Femur (tissue), 1 donor: ENCODE measurements around the gene PPFIA1.
A peak's percentile ranks its signal among the peaks of the same experiment; 100 is the strongest.
"Not testable (repeated sequence)": the region's sequence is repeated elsewhere in the genome, so short reads cannot be mapped to it uniquely, and the experiment has no call there.

ENCODE experiments used
- DNase-seq: peaks from one replicate; pipeline ENCODE4 v3.0.0-alpha.2; 2017

PPFIA1 gene

DNA sequence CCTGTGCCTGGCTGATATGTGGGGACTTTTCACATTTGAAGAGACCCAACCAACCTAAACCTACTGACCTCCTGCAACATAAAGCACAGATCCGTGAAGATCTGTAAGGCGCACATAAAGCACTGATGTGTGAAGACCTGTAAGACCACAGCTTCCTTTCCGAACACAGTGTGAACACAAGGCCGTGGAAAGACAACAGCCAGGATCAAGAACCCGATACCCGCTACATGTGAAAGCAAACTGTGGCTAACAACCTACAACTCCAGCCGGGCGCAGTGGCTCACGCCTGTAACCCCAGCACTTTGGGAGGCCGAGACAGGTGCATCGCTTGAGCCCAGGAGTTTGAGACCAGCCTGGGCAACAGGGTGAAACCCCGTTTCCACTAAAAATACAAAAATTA lies 17.6 kb upstream of the PPFIA1 start:
- no peak for DNase-seq

DNA sequence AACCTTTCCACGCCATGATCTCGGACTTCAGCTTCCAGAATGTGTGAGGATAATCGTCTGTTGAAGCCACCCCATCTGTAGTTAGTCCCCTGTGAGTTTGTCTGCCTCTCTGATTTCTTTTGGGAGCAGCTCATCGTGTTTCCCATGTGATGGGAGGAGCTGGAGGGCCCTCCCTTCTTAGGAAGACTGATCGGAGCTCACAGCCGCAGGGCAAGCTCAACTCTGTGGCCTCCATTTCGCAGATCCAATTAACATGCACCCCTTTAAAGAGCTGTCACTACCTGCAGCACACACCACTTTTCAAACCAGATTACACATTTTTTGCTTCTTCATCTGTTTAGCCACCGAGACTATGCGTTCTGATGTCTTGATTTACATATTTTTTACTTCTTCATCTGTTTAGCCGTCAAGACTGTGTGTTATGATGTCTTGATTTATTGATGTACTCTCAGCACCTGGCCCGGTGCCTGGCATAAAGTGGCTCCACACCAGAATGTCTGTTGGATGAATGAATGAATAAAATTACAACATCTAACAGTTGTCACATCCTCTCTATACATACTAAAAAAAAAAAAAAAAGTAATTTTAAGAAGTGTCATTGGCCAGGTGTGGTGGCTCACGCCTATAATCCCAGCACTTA lies 14.9 kb upstream of the PPFIA1 start:
- DNase-seq: no peak

DNA sequence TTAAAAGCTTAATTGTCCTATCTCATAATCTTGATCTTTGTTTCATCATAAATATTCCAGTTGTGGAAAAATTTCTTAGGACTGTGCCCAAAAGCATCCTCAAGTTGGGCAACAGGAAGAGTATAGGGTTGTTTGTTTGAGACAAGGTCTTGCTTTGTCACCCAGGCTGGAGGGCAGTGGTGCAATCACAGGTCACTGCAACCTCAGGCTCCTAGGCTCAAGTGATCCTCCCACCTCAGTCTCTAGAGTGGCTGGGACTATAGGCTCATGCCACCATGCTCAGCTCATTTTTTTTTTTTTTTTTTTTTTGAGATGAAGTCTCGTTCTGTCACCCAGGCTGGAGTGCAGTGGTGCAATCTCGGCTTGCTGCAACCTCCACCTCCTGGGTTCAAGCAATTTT lies 11.4 kb upstream of the PPFIA1 start:
- DNase-seq: not testable (repeated sequence)

DNA sequence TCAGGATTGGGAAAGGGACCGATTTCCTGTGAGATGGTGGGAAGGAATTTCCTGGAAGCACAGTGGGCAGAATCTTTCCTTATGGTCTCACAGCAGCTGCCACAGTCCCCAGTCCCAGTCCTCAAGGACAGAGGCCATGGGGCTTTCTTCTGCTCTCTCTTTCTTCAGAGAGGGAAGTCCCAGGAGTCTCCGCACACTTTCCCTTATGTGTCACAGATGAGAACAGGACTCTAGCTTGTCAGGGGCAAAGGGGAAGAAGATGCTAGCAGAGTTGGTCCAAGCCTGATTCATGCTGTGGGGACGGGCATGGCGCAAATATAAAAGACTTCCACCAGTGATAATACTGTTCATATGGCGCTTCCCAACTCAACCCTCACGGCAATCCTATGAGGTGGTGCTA lies 7.5 kb upstream of the PPFIA1 start:
- no peak for DNase-seq

DNA sequence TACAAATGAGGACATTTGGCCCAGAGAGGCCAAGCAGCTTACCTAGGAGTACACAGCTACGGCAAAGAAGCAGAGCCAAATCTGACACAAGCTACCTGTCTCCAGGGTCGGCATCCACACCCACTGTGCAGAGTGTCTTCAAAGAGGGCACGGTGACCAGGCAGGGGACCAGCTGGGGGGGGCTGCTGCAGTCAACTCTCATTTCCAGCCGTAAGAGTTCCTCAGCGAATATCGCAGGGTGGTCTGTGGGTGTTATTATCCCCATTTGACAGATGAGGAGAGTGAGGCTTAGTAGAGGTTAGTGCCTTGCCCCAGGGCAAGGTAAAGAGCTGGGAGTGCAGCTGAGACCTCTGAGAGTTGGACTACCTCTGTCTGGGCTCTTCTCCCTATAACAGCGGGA lies 7.1 kb upstream of the PPFIA1 start:
- DNase-seq: no peak

DNA sequence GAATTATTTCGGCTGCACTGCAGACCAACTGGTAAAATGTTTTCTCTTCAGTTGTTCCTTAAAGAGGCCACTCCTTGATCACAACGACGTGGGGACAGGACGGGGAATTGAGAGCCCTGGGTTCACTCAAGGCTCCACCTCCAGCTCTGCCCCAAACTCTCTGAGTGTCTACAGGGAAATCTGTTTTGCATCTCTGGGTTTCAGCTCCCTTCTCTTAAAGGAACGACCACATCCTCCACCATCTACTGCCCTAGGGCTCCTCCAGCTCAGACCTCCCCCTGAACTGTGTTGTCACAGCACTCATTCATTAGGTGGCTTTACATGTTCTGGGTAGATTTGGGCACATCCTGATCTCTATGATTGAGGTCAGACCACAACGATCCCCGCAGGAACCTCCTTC lies 5.1 kb upstream of the PPFIA1 start:
- DNase-seq: no peak

DNA sequence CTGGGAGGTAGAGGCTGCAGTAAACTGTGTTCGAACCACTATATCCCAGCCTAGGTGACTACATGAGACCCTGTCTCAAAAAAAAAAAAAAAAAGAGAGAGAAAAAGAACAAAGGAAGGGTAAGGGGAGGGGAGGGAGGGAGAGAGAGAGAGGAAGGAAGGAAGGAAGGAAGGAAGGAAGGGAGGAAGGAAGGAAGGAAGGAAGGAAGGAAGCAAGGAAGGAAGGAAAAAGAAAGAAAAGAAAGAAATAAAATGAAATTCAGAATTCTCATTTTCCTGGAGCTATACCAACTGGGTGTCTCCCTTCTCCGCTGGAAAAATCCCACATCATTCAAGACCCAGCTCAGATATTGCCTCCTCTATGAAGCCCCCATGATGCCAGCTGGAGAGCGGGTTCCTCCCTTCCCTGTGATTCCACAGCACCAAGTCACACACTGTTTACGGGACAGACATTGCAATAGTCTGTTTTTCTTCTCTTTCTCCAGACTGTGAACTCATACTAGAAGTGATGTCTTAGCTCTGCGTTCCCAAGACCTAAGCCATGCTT lies 3.0 kb upstream of the PPFIA1 start:
- no peak for DNase-seq

DNA sequence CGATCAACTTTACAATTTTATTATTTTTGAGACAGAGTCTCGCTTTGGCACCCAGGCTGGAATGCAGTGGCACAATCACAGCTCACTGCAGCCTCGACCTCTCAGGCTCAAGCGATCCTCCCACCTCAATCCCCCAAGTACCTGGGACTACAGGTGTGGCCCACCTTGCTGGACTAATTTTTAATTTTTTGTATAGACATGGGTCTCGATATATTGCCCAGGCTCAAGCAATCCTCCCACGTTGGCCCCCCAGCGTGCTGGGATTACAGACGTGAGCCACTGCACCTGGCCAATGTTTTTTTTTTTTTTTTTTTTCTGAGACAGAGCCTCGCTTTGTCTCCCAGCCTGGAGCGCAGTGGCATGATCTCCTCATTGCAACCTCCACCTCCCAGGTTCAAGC lies 2.0 kb upstream of the PPFIA1 start:
- no peak for DNase-seq

DNA sequence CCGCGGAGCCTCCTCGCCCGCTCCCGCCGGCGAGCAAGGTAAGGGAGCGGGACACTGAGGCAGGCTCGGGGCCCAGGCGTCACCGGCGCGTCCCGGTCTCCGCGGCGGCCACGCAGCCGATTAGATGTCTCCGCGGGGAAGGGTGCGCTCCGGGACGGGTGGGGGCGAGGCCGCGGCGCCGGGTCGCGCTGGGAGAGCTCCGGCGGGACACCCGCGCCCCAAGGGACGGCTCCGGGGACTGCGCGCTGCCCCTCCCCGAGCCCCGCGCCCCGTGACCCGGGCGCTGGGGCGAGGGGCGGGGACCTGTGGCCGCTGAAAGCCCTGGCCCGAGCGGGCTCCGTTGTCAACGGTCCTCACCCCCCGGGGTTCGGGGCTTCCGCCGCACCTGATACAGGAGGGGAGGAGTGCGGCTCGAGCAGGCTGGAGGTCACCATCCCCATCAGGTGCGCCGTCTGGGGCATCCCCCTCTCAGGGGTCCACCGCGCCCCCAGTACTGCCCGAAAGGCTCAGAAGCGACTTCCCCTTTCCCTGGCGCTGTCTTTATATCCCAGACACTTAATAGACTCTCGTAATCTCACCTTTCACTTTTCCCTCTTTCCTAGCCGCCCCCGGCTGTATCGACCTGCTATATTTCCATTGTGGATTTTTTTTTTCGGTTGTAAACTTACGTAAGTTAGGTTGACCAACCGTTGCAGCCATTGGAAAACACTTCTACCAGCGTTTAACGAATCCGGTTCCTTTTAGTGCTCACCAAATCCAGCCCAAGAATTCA lies 573 bp downstream of the PPFIA1 start:
- DNase-seq: peak; percentile 36

DNA sequence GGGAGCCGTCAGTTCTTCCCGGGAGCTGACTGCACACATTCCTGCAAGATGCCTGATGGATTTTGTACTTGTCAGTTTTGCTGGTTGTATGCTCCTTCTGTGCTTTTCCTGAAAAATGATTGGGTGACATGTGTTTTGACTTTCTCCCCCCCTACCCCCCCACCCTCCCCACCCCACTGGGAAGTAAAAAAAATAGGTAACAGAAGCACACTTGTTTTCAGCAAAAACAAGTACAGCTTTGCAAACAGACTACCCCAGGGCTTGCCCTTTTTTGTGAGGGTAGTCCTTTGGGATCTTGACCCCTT lies 1.1 kb downstream of the PPFIA1 start:
- no peak for DNase-seq

DNA sequence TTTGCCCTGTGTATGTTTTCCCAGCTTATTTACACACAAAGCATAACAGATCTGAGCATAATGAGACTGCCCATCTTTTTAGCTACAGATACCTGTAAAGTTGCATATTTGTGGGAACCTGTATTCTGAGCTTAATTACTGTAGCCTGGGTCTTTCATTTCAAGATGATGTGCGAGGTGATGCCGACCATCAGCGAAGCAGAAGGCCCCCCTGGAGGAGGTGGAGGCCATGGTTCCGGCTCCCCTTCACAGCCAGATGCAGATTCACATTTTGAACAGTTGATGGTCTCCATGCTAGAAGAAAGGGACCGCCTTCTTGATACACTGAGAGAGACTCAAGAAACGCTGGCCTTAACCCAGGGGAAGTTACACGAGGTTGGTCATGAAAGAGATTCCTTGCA lies 1.5 kb downstream of the PPFIA1 start:
- no peak for DNase-seq

DNA sequence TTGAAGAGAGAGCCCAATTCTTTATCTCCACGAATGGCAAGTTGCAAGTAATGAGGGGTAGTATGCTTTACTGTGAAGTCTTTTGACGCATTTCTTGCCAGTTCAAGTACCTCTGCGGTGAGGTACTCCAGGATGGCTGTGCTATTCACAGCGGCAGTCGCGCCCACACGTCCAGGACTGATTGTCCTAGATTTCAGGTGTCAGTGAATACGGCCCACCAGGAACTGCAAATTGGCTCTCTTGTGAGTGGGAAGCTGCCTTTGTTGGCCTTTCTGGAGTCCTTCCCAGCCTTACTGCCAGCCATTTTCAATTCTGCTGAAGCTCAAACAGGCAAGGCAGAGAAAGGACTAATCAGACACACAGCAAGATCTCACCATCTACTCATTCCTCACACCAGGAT lies 8.5 kb downstream of the PPFIA1 start:
- no peak for DNase-seq

DNA sequence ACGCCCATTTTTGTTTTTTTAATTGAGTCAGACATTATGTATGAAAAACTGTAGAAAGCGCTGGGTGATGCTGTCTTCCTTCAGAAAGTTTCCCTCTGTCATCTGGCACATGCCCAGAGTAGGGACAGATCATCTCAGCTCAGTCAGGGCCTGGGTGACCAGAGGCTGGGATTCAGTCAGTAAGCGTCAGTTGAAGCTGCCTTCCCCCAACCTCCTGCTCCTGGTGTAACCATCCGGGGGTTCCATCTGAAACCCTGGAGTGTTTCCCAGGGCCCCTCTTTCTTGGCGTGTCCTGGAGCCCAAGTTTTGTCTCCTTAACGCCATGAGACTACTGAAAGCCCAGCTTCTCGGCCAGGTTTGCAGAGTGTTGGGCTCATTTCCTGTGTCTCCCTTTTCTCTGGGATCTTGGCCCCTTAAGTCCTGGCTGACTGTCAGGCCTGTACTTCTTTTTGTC lies 10.7 kb downstream of the PPFIA1 start:
- DNase-seq: peak; percentile 57

DNA sequence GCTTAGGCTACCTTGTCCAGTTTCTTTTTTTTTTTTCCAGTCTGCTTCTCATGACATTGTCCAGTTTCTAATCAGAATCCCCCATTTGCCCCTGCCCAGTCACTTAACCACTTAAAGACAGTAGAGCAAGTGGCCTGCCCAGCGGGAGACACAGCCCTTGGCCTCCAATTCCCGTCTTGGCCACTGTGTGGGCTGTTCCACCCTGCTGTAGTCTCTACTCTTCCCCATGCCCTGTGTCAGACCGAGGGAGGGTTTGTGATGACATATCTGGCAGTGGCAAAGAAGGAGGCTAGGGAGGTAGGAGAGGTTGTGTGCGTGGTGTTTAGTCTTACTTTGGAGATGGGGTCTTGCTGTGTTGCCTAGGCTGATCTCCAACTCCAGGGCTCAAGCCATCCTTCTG lies 11.5 kb downstream of the PPFIA1 start:
- DNase-seq: no peak

DNA sequence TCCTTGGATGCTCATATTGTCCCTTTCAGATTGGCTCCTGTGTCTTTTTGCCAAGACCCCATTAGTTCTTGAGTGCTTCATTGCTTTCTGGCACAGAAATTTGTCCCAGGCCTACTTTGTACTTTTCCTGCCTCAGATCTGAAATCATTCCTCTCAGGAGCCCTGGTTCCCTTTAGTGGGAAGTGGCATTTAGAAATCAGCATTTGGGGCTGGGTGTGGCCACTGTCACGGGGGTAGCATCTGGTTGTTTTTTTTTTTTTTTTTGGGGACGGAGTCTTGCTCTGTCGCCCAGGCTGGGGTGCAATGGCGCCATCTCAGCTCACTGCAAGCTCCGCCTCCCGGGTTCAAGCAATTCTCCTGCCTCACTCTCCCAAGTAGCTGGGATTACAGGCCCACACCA lies 18.2 kb downstream of the PPFIA1 start:
- no peak for DNase-seq

DNA sequence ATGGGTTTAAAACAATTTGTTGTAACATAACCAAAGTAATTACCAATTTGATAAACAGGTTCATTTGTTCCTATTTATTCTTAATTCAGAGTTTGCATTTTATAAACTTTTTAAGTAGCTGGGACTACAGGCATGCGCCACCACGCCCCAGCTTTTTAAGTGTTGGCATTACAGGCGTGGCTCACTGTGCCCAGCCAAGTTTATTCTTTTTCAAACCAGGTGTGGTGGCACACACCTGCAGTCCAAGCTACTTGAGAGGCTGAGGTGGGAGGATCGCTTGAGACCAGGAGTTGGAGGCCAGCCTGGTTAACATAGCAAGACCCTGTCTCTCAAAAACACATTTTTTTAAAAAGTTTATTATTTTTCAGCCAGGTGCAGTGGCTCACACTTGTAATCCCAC lies 19.1 kb downstream of the PPFIA1 start:
- DNase-seq: no peak

DNA sequence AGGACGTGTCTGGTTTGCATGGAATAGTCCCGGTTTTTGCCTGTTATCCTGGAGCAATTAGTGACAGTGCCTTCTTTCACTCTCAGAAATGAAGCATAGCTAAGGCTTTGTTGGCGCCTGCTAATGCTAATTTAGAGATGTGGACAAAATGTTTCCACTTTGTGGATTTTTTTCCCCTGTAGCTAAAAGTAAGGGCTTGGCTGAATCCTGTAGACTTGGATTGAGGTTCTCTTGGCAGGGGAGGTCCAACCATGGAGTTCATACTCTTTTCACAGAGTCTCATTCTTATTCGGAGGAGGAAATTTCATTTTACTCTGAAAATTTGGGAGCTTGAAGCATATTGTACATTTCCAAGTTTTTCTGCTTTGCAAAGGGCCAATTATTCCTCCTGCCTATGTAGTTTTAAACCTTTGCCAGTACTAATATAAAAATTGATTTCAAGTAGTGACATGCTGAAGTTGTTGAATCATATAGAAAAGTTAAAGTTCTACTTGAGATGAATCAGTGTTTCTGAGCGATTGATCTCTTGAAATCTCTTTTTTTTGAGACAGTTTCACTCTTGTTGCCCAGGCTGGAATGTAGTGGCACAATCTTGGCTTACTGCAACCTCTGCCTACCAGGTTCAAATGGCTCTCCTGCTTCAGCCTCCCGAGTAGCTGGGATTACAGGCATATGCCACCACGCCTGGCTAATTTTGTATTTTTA lies 20.0 kb downstream of the PPFIA1 start:
- peak; percentile 48 for DNase-seq

DNA sequence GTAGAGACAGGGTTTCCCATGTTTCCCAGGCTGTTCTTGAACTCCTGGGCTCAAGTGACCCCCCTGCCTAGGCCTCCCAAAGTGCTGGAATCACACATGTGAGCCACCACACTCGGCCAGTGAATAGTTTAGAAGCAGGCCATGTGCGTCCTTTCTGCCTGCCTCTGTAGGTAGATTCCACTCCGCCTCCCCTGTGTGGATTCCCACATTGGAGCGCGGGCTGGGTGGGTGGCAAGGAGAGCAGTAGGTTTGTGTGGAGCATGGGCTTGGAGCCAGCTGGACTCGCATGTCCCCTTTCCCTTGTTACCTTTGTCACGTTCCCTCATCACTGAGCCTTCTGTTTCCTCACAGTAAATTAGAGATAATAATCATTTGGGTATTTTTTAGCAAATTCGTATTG lies 21.7 kb downstream of the PPFIA1 start:
- DNase-seq: no peak

DNA sequence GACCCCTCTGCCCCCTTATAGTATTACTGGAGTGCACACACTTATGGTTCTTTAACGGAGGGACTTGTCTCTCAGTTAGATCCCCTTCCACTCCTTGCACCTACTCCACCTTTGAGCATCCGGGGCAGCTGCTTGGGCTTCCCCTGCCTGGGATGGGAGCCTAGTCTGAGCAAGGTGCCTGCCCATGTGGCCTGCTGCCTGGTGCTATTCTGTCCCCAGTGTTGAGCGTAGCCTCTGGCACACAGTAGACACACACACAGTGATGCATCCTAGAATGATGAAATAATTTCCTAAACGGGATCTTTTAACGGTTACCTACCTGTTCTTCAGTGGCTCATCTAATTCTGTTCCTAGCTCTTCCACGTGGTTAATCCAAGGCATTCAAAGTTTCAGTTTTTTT lies 22.4 kb downstream of the PPFIA1 start:
- DNase-seq: no peak

DNA sequence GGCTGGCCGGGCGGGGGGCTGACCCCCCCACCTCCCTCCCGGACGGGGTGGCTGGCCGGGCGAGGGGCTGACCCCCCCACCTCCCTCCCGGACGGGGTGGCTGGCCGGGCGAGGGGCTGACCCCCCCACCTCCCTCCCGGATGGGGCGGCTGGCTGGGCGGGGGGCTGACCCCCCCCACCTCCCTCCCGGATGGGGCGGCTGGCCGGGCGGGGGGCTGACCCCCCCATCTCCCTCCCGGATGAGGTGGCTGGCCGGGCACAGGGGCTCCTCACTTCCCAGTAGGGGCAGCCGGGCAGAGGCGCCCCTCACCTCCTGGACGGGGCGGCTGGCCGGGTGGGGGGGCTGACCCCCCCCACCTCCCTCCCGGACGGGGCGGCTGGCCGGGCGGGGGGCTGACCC lies 24.7 kb downstream of the PPFIA1 start:
- not testable (repeated sequence) for DNase-seq

DNA sequence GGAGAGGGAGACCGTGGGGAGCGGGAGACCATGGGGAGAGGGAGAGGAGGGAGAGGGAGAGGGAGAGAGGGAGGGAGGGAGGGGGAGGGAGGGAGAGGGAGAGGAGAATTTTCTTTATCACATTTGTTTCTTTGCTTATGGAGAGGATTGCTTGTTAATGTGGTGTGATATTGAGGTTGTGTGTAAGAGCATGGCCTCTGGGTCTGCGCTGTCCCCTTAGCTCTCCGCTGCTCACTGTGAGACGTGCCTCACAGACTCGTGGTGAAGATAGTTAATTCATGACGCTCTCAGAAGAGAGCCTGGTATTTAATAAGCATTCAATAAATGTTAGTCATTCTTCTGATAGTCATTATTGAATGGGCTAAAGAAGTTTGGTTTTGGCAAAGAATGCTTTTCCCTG lies 26.2 kb downstream of the PPFIA1 start:
- no peak for DNase-seq

DNA sequence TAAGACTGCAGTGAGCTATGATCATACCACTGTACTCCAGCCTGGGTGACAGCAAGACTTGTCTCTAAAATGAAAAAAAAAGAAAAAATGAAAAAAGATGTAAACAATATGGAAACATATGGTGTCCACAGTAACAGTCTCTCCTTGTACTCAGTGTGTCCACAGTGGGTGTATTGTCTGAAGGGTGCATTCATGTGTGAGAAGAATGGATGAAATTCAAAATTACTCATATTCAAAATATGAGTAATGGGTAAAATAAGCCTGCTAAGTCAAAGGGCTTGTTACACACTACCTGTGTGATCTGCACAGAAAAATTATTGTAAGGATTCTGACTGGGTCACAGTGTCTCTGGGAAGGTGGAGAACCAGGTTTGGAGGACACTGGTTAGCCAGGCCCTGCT lies 26.9 kb downstream of the PPFIA1 start:
- DNase-seq: no peak

DNA sequence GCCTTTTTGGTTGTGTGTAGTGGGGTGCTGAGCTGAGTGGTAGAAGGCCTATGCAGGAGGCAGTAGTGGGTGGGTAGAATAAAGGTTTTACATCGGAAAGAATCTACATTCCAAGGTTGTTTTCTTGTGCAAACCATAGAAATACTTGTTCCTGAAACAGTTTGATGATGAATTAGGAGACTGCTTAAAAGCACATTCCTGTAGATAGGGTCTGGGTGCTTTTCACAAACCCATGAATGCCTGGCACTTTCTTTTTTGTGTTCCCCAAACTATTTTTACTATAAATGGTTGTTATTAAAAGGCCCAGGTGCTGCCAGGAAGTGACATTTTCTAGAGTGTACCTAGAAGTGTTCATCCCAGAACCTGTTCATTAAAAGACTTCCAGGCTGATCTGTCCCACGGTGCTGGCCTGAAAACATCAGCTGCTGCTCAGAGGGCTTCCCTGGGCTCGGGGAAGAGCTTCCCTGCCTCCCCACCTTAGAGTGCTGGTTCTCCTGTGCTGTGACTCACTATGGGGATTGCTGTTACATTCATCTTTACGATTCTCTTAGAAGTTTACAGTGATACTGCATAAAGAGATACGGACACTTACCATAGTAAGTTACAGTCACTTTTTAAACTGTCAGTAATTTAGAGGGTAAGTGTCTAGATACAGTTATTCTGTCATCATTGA lies 27.9 kb downstream of the PPFIA1 start:
- DNase-seq: no peak

DNA sequence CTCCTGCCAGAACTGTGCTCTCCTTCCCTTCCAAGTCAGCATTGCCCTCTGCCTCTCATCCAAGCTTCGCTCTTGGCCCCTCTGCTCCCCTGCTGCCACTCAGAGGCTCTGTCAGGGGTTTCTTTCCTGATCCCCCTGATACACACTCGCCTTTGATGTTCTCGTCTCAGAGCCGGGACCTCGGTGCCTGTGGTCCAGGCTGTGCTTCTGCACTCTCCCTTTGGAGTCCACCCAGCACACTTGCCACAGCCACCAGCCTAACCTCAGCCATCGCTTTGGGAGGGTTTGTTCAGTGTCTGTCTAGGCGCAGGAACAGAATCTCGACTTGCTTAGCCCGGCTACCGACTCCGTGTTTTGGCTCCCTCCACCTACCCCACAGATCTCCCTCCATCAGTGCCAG lies 29.1 kb downstream of the PPFIA1 start:
- no peak for DNase-seq
